ENCODE results near the gene LRTM2.

DNA sequence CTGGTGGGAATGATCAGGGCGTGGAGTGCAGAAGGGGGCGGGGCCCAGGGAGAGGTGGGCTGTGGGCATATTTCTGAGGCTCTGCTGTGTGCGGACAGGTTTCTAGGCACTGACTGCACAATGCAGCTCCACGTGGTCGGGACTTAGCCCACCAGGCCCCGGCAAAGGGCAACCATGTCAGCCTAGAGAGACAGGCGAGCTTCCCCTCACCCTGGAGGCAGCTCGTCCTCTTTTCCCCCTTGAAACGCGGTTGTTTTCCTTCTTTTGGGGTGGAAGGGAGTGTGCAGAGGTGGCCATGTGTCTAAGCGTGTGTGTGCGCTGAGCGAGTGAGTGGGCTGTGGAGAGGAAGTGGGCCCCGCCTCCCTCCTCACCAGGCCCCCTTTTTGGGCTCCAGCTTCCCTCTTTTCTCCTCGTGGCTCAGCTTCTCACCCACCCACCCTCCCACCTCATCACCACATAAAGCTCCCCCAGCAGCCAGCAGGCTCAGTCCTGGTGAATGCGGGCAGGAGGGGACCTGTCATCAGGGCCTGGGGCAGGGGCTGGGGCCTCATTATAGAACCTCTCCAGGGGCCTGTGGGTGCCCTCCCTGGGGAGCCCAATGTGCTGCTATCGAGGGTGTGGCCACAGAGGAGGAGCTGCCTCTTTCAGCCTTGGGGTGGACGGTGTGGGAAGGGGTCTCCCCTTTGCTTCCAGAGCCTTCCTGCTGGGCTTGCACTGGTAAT, 22.0 kb downstream of the LRTM2 start:
- TF ChIP-seq CTCF (conservative IDR thresholded peaks at IDR 0.05) (no peak), EZH2 (IDR thresholded peaks at IDR 0.05; ENCODE audit: low read depth) (no peak)

Data from PC-9 (cell line).